Measurements from ENCODE around the gene HOXA4.

HOXA4 gene

DNA sequence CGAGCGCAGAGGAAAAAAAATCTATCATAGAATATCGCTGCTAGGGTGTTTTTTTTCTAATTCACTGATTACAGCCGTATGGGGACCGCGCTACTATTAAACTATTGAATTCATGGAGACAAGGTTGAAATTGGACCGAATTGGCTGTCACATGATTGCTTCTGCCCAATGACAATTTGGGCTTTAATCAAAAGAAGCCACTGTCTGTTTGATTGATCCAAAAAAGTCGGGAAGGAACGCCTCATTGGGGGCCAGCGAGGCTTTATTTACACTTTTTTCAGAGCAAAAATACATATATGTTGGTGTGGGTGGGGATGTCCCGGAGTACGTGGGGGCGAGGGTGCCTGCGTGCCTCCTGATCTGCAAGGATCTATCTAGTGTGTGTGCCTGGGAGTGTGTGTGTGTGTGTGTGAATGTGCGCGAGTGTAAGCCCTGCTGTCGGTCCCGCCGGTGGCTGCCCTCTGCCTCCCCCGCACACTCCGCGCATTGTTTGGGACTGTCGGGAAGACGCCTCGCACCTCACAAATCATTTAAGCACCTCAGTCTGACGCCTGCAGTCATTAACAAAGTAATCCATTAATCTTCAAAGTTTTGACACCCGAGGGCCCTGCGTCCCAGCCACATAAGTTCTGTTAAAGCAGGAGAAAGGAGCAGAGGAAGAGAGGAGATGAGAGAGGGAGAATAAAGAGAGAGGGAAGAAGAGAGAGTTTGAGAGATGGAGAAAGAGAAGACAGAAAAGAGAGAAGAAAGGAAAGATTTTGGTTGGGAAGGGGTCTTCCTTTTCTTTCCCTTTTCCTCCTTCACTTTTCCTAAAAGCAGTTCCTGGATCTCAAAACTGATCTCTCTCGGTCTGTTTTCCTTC lies 27.7 kb downstream of the HOXA4 start, which contains the start of gene HOXA2:
TSS of gene HOXA2 (minus strand) at position 103 of the 862 bp plus-strand sequence. CDS start 183 bp downstream, outside the sequence.
- DNase-seq: no peak

DNA sequence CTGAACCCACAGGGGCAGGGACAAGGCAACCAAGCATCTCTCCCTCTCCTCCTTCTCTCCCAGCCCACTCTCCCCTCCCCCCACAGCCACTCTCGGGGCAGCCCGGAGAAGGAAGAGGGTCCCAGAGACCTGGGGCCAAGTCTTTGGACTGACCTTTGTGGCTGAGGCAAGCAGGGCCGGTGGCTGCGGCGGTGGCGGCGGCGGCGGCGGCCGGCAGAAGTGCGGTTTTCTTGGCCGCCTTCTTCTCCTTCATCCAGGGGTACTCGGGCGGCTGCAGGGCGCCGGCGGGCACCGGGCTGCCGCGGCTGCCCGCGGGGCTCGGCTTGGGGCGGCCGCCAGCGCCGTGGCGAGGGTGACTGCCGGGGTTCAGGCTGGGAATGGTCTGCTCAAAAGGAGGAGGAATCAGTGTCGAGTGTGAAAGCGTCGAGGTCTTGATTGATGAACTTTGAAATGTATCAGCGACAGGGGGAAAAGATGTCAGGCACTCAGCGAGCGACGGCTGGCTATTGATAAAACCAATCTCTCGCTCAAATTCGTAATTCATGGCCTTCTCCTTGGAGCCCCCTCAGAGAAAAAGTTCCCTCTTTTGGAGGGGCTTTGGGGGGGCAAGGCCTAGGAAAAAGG lies 28.5 kb downstream of the HOXA4 start:
- DNase-seq: no peak

DNA sequence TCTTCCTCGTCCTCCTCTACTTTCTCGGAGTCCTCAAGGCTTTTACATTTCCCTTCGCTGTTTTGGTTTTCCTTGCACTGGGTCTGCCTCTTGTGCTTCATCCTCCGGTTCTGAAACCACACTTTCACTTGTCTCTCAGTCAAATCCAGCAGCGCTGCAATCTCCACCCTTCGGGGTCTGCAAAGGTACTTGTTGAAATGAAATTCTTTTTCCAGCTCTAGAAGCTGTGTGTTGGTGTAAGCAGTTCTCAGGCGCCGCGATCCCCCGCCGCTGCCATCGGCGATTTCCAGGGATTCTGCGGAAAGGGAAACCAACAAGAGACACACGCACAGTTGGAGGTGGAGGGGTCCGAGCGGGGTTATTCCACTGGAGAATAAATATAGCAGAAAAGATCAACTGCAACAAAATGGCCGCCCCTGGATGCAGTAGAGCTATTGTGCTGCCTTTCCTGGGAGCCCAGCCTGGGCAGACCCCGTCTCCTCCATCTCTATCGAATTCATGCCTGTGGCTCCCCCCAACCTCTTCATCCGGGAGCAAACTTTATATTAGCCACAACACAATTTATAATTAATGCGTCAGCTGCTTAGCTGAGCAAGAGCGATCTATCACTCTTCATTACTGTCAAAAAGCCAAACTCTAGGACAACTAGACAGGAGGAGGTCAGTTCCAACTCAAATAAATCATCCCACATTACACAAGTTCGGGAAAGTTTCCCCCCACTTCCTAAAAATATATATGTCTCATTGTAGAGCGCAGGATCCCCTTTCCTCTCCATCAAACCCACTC lies 29.2 kb downstream of the HOXA4 start:
- DNase-seq: no peak

DNA sequence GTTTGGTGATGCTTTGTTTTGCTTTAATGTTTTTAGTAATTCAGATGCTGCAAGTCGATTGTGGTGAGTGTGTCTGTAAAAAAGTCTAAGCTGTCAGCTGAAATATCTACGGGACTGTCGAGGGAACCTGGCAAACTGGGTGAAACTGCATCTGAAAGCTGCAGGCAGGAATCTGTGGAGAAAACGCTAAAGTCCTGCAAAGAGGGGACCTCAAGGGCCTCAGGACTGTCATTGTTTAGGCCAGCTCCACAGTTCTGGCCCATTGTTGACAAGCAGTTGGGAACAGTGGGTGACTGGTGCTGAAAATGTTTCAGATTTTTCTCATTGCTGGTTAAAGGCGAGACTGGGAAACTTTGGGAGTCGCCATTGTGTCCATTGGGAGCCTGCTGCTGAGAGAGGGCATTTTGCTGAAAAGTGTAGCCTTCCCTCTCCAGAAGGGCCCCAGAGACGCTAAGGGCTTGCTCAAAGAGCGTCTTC lies 29.8 kb downstream of the HOXA4 start:
- DNase-seq: no peak

DNA sequence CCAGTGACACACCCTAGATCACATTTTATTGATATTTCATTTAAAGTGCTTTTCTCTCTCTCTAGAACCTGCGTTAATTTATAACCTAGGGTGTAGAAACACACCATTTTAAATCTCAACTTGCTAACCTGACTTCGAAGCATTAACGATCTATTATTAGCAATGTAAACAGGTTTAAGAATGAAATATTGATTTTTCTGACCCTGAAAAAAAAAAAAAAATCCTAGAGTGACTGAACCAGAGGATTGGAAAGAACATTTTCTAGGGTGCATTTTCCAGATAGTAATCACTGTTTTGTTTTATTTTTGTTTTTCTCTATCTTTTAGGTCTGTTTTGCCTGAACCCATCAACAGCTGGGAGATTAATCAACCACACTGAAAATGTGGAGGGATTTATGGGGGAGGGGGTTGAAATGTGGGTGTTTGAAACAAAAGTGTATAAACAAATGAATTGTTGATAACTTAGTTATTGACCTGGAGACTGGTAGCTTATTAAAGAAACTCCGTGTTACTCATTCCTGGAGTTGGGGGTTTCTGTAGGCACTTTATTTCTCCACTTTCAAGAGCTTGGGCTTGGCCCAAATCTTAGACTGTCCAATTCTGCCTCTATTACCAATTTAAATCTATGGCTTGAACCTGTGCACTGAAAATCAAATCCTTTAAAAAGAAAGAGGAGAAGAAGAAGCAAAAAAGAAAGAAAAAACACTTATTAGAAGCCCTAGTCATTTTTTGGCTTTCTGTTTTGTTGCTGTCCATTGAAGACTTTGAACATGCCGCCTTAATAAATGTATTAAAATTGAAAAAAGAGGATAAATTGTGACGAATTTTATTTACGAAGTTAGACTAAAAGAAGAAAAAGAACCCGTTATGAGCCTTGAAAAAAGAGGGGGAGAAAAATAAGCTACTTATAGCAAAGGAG lies 30.8 kb downstream of the HOXA4 start:
- DNase-seq: no peak

DNA sequence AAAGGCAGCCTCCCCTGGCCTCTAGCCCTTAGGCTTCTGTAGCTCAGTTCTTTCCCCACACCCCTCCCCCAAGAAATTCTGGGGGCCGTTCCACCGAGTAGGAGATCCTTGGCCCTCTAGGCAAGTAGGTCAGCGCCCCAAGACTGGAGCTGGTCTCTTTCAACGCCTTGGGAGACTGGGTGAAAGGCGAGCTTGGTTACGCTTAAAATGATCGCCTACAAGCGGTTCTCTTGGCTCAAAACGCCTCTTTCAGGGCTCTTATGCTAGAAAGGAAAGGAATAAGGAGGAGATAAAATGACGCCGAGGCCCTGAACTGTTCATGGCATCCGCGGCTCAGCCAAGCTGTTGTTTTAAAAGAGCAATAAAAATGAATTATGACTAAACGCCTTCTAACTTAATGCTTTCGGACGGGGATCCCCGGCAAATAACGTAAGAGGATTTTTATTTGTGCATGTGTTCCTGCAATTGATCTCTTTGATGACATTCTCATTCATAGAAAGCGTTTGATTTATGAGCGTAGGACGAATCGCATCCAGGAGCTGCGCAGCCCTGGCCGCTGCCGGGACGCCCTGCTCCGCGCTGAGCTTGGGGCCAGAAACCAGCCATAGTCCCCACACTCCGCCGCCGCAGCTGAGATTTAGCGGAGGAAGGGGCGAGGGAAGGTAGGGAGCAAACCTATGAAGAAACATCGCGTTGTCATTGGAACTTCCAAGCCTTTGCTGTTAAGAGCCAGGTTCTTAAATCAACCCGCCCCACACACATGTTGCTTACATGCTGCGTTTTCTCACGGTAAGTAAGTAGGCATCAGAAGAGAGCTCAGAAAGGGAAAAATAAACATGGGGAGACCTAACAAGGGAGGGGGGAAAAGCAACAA lies 31.7 kb downstream of the HOXA4 start:
- DNase-seq: no peak

DNA sequence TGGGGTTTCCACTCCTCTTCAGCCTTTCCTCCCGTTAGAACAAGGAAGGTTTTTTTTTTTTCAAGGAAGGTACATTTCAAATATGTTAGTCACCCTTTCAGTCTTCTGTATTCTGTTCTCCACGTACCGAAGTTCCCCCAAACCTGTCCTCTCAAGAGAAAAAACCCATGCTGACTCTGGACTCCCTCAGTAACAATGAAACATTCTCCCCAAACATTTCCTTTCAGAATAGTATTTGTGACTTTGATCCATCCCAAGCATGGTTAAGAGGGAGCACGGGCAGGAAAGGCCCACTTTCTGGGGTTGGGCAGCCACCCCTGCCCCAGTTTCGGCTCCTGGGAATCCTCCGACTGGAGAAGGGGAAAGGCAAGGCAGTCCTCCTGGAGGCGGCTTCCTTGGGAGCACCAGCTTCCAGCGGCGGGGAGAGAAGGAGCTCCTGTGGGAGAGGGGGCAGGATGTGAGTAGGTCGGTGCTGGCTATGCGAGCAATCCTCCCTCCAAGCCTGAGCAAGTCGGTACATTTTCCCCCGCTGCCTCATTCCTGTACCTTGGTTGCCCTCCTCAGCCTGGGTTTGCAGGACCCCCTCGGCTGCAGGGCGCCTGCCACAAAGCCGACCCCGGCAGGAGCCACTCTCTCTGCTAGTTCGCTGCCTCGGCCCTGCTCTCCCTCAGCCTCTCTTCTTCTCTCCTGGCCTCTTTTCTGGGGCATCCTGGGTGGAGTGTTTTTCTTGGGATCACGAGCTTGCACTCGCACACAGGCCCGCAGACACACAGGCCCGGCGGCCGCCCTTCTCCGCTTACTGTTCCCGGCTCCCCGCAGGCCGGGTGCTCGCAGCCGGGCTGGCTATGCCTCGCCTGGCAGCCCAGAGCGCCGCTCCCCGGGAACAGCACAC lies 32.6 kb downstream of the HOXA4 start:
- DNase-seq: no peak

DNA sequence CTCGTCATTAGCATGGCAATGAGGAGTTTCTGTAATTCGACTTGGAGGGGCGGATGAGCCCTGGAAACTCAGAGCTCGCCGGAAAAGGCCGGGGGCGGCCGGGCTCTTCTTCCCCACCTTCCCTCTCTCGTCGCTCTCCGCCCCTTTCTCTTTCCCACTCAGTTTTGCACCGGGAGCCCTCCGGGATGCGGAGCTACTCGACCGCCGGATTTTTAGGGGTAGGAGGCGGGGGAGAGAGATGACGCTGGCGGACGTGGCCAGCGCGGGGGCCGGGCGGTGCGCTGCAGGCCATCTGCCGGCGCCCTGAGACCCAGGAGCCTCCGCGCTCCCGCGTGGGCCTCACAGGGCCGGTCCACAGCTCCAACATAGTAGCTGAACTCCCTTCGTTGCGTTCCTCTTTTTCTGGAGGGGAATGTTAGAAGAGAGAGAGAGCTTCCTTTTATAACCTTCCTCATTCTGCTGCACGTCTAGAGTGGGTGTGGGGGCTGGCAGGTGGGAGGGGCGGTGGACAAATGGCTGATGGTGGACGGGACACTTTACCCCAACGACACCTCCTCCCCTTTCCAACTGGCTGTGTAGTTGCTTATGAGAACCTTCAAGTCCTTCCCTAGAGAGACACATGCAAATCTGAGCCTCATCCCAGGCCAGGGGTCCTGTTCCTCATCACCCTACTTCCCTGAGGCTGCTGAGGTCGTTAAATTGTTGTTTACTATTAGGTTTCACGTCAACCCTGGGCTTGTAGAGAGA lies 33.6 kb downstream of the HOXA4 start:
- no peak for DNase-seq

DNA sequence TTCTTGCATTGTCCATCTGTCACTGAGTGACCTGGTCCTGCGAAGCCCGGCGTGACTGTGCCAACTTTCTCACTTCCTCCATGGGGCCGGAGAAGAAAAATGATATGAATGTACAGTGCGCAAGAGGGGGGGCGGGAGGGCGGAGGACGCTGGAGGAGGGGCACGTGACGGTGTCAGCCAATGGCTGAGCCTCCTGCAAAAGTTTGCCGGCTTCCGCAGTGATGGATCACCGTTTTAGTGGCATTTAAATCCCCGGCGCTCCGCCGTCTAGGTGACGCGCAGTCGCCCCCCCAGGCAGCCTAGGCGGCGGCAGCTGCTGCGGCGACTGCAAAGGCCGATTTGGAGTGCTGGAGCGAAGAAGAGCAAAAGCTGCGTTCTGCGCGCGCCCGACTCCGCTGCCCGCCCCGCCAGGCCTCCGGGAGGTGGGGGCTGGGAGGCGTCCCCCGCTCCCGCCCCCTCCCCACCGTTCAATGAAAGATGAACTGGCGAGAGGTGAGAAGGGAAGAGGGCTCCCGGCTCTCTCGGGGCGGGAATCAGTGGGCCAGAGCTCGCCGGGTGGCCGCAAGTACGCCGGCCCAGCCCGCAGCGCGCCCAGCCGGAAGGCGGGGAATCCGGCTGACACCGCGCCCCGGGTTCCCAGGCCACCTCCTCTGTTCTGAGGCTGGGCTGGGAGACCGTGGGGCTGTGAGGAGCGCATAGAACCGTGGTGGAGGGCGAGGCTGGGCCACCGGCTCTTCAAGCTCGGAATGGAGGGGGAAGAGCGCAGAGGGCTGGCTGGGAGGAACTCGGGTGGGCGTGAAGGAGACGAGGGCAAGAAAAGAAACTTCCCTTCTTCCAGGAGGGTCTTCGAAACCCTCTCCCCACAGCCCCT lies 34.4 kb downstream of the HOXA4 start, which contains the start of gene HOXA1:
TSS of gene HOXA1 (minus strand) at position 104 of the 871 bp plus-strand sequence. CDS start at position 16, 88 bp downstream.
- peak; percentile 79 for DNase-seq

DNA sequence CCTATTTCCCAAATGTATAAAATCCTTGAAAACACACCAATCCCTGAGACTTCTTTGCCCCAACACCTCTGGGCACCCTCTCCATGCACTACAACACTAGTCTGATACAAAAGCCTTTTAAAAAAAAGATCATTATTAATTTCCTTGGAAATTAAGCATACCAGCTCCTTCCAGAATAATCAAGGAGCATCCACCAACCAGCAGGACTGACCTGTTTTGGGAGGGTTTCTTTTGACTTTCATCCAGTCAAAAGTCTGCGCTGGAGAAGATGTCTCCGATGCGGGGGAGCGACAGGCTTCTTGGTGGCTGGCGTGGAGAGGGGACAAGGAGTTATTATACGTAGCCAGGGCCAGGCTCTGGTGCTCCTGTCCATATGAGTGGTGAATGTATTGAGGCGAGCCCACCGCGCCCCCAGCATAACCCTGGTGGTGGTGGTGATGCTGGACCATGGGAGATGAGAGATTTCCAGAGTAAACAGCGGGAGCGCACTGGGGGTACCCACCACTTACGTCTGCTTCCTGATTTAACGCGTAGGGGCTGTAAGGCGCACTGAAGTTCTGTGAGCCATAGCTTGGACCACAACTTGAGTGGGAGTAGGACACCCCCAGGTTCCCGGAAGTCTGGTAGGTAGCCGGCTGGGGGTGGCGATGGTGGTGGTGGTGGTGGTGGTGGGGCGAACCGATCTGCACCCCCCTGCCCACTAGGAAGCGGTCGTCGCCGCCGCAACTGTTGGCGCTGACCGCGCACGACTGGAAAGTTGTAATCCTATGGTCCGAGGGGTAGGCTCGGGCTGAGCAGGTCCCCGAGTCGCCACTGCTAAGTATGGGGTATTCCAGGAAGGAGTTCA lies 35.3 kb downstream of the HOXA4 start:
- DNase-seq: peak; percentile 49

DNA sequence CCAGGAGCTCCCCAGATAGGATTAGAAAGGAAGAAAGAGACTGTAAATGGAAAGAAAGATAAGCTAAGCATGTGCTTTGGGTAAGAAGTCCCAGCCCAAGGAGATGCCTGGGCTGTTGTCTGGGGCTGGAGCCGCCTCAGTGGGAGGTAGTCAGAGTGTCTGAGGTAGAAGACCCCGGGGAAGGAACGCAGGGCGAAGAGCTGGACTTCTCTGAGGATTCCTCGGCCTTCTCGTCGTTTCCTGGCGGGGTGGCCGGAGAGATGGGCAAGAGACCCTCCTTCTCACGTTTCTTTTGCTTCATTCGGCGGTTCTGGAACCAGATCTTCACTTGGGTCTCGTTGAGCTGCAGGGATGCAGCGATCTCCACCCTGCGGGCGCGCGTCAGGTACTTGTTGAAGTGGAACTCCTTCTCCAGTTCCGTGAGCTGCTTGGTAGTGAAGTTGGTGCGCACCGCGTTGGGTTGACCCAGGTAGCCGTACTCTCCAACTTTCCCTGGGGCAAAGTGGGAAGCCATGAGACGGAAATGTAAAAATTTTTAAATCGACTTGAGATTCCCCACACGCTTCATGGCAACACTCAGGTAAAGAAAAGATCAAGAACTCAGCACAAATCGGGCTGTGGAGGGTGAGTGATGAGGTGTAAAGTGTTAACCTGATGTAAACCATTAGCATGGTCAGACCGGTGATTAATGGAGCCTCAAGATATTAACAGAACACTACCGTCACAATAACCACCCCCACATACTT lies 36.1 kb downstream of the HOXA4 start:
- DNase-seq: no peak

DNA sequence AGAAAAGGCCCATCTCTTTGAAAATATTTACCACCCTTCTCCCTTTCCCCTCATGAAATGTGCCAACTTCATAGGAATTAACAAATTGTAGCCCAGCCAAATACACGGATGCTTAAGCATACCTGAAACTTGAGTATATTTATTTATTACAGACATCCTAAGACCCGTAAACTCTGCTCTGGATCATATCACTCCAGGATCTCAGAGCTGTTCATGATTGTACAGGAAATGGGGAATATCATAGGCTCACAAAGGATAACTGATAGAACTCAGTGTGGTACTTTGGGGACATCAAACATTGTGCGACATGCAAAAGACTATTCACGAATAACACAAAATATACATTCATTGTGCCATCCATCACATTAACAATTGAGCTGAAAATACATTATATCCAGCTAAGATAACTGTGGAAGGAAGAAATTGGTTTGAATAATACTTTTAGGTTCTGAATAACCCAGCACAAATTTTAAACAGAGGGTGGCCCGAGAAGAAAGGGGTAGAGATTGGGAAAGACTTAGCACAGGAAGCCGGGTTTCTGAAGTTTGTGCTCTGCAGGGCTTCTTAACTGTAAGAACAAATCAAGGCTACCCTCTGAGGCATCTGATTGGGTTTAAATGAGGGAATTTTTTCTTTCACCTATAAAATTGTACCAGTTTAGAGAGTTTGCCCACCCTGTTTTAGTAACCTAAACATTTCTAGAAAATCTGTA lies 37.2 kb downstream of the HOXA4 start:
- no peak for DNase-seq

DNA sequence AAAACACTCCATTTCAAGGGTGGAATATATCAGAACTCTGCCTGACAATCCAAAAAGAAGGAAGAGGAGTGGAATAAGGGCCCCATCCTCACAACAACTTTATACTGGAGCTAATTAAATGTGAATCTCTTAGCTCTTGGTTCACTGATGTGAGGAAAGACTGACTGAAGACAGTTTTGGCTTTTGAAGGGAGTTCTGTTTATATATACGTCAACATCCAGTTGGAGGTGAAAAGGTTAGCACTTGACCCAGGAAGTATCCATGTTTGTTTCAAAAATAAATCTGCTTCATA lies 37.8 kb downstream of the HOXA4 start:
- no peak for DNase-seq

DNA sequence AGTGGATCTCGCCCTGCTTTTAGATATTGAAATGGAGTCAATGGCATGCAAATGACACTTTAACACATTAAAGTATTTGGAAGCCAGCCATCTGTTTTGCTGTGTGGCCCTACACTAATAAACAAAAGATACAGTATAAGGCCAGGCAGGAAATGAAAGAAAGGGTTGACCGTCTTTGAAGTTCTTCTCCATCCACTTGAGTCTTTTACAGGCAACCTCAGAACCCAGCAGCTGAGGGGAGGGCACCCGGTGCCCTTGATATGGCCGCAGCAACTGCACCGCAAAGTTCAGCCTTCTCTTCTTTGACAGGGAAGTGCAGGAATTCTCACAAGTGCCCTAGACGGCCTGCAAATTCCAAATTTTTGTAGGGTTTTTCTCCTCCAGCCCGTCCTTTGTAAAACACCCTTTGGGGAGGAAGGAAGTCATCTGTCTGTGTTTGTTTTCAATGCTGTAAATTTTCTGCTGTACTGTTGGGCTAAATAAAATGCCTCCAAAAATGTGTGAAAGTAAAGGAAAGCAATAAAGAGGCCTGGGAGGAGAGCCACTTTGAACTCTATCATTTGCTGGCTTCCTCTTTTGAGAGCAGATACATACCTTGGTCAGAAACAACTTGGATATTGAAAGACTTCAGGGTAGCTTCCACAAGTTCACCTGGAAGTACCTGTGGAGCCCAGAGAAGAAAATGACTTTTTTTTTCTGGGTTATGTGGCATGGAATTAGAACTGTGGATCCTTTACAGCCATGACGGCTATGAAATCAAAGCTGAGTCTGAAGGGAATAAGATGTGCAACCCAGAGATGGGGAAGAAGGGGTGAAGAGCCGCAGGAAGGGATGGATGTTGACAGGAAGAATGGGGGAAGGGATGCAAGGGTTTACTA lies 38.4 kb downstream of the HOXA4 start:
- no peak for DNase-seq

DNA sequence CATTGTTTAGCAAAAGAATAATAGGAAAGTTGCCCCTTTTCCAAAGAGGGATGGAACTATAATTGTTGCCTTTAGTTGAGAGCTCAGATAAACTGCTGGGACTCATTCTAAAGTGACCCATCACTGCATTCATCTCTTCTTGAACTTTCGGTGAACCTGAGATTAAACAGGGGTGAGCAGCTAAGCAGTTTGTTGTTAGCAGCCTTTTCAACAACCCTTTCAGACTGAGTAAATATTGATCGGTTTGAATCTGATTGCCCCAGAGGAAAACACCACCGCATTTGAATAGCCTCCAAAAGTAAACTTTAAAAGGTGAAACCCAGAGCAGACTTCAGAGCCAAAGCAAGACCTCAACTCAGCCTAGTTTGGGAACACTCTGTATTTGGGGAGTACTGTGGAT lies 39.5 kb downstream of the HOXA4 start:
- no peak for DNase-seq

Data from NK-92 treated with Interleukin-12 subunit alpha and Interleukin-12 subunit beta, amount 100 ng/mL, for 24 hours (cell line).